Transverse colon (tissue), 4 donors: ENCODE measurements around the gene CHST15. TPM values are rescaled to one million over a fixed set of nuclear protein-coding genes. Genes with fewer than 3 reads are reported as not detected.
A peak's percentile ranks its signal among the peaks of the same experiment; 100 is the strongest.

Experiments
- DNase-seq: peaks from one replicate; pipeline ENCODE4 v3.0.0-alpha.2; 2019
- H3K27ac ChIP-seq, 4 donors: fragments of 200-600 bp; sonication (generic); 2 replicates each; pipeline ENCODE4 v1.5.1; 2016 to 2018; ENCODE audit warnings: inconsistent platforms in 4 of 4
- H3K27me3 ChIP-seq: fragments of 200-600 bp; sonication (generic); 2 replicates; pipeline ENCODE4 v1.5.1; 2017; ENCODE audit warnings: inconsistent platforms
- H3K36me3 ChIP-seq, 4 donors: fragments of 200-600 bp; sonication (generic); 2 replicates each; pipeline ENCODE4 v1.5.1; 2017 to 2019; ENCODE audit warnings: inconsistent platforms in 4 of 4
- H3K4me1 ChIP-seq, 4 donors: fragments of 200-600 bp; sonication (generic); 2 replicates each; pipeline ENCODE4 v1.5.1; 2017 to 2020; ENCODE audit warnings: inconsistent platforms in 4 of 4
- H3K4me3 ChIP-seq, 4 donors: fragments of 200-600 bp; sonication (generic); 1 replicate in 1 of 4; 2 replicates in 3 of 4; pipeline versions ENCODE4 v1.5.1 to v1.6.1; 2017 to 2019; ENCODE audit warnings: inconsistent platforms in 4 of 4
- H3K9me3 ChIP-seq, 2 donors: fragments of 200-600 bp; sonication (generic); 2 replicates each; pipeline ENCODE4 v1.5.1; 2017 to 2019; ENCODE audit warnings: inconsistent platforms in 2 of 2
- CTCF ChIP-seq, 5 experiments: fragments of 200-600 bp in 3 of 5; fragments of 450-650 bp in 2 of 5; sonication (generic) in 3 of 5; IDR thresholded peaks; 1 replicate in 2 of 5; 2 replicates in 3 of 5; pipeline ENCODE4 v1.5.1; 2016 to 2017; ENCODE audit warnings: antibody characterized with exemption in 5 of 5, inconsistent platforms in 3 of 5, mild to moderate bottlenecking in 2 of 5, moderate library complexity in 1 of 5
- EP300 ChIP-seq: sonication (generic); formaldehyde crosslinking; IDR thresholded peaks from one replicate; pipeline ENCODE4 v1.6.1; 2017; ENCODE audit warnings: antibody characterized with exemption, low read depth
- POLR2A ChIP-seq: fragments of 450-650 bp; IDR thresholded peaks from one replicate; pipeline ENCODE4 v1.6.1; 2016; ENCODE audit warnings: antibody characterized with exemption, mild to moderate bottlenecking, moderate library complexity
- POLR2AphosphoS5 ChIP-seq, 3 donors: sonication (generic); formaldehyde crosslinking; IDR thresholded peaks; one replicate each; pipeline ENCODE4 v1.6.1; 2016; ENCODE audit warnings: antibody characterized with exemption in 3 of 3
- WGBS, 2 donors: methylation state at CpG; one replicate each; pipeline ENCODE4 v1.1.5; 2018; ENCODE audit warnings: low coverage in 1 of 2; 5-methylcytosine and 5-hydroxymethylcytosine counted together
- in situ Hi-C, 4 donors: fragments of 200-750 bp; cut with MboI; loops; one replicate each; pipeline versions ENCODE4 v1.15.0 to v1.15.1; 2017; ENCODE audit warnings: low sequenced_read_pairs in 3 of 4, low pct_ligation_motif_present in 1 of 4, low pct_unique_long_range_greater_than_20kb in 1 of 4
- intact Hi-C: fragments of 100-400 bp; cut with DNase I; formaldehyde crosslinking; loops from one replicate; pipeline ENCODE4 v1.15.1; 2023; ENCODE audit warnings: low total_unique reads
- total RNA-seq, 4 donors: library from RNA; depleted of rRNA; stranded (reverse); fragments of >200 nt; gene quantifications; one replicate each; pipeline ENCODE4 v1.1.0, GENCODE V29; 2016

The CHST15 gene
- total RNA-seq, 4 donors from 2014 or later: 10.0 to 25.4 (median 16.0) TPM

DNA sequence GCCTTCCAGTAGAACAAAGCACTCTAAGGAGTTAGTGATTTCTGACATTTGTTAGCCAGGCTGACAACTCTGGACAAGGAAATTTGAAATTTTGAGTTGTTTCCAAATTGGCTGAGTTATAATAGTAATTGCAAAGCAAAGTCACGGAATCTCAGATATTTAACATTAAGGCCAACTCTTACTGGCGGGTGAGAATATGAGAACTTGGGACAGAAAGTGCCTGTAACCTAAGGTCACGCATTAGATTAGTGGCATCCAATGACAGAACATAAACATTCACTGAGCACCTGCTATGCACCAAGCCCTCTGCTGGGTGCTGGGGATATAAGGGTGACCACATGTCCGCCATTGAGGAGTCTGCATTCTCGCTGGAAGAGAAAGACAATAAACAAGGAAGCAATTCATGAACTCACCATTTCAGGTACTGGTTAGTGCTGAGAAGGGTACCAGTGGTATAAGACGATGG, 45.5 kb upstream of the CHST15 start:
- WGBS, 2 donors: 80 to 88% methylated on average over 1 to 6 of the region's 6 CpGs
- no peak for TF ChIP-seq EP300
- no peak for TF ChIP-seq POLR2A
- no peak for TF ChIP-seq POLR2AphosphoS5 (IDR thresholded peaks at IDR 0.05)
- TF ChIP-seq CTCF (IDR thresholded peaks at IDR 0.05): no peak
- in situ Hi-C loops: no loop called here

GRCh38 chr10:124138195-124138882, 44.9 kb upstream of the CHST15 start:
- no peaks in the 10 kb centered on the region for H3K36me3 ChIP-seq
- TF ChIP-seq POLR2AphosphoS5 (IDR thresholded peaks at IDR 0.05): peak in 1 of 3 donors; percentile 54
- TF ChIP-seq CTCF (IDR thresholded peaks at IDR 0.05): no peak
- no peak overlapping the region for H3K27ac ChIP-seq
- no peak for DNase-seq
- intact Hi-C loops (no loop called here), in situ Hi-C loops (no loop called here)
- H3K4me1 ChIP-seq: no peaks in the 10 kb centered on the region
- 68 to 83% methylated on average over 1 to 3 of the region's 3 CpGs for WGBS, 2 donors
- no peaks in the 10 kb centered on the region for H3K9me3 ChIP-seq
- no peaks in the 10 kb centered on the region for H3K27me3 ChIP-seq
- no peak overlapping the region for H3K4me3 ChIP-seq

More for the DNA sequence above, 45.5 kb upstream of the CHST15 start:
- intact Hi-C loops: no loop called here
- Histone ChIP-seq H3K4me1 (no peaks in the 10 kb centered on the region), H3K27ac (no peak overlapping the region), H3K9me3 (no peaks in the 10 kb centered on the region), H3K4me3 (no peak overlapping the region), H3K27me3 (no peaks in the 10 kb centered on the region), H3K36me3 (no peaks in the 10 kb centered on the region)
- no peak for DNase-seq

GRCh38 chr10:124134251-124134893, 41.0 kb upstream of the CHST15 start:
- Histone ChIP-seq H3K27me3 (no peaks in the 10 kb centered on the region), H3K9me3 (no peaks in the 10 kb centered on the region), H3K36me3 (no peaks in the 10 kb centered on the region), H3K27ac (no peak overlapping the region), H3K4me3 (no peak overlapping the region), H3K4me1 (no peaks in the 10 kb centered on the region)
- 67 to 83% methylated on average over 2 to 9 of the region's 9 CpGs for WGBS, 2 donors
- in situ Hi-C loops: no loop called here
- TF ChIP-seq POLR2A (no peak), EP300 (no peak), POLR2AphosphoS5 (IDR thresholded peaks at IDR 0.05) (no peak), CTCF (IDR thresholded peaks at IDR 0.05) (no peak)
- intact Hi-C loops: no loop called here
- DNase-seq: no peak

DNA sequence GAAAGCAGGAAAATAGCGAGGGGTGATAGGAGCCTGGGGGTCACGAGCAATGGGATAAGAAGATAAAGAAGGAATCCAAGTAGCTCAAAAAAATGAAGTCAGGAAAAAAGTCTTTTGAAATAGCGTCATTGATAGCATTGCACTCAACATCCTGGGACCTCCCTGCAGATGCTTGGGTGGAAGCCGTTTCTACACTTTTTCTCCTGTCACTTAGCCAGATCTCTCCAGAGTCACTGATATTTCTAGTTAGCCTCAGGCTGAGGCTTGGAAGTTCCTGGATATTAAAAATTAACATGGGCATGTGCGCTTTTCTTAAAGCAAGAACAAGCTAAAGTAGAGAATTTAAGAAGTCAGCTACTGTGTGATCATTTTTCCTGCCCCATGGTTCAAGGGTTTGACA, 39.5 kb upstream of the CHST15 start:
- no peak for DNase-seq
- WGBS, 2 donors: 74 to 77% methylated on average over 5 of the region's 5 CpGs
- Histone ChIP-seq H3K9me3 (no peaks in the 10 kb centered on the region), H3K4me3 (no peak overlapping the region), H3K27me3 (no peaks in the 10 kb centered on the region), H3K36me3 (no peaks in the 10 kb centered on the region), H3K4me1 (no peaks in the 10 kb centered on the region), H3K27ac (no peak overlapping the region)
- in situ Hi-C loops: no loop called here
- intact Hi-C loops: no loop called here
- TF ChIP-seq EP300 (no peak), POLR2AphosphoS5 (IDR thresholded peaks at IDR 0.05) (no peak), POLR2A (no peak), CTCF (IDR thresholded peaks at IDR 0.05) (no peak)
